Retinal pigment epithelial cell (primary cell): ENCODE results near the gene WWOX.

ENCODE experiments used
- DNase-seq: peaks from one replicate; pipeline ENCODE4 v3.0.0-alpha.2; 2010; ENCODE audit warnings: low read depth
- H3K4me3 ChIP-seq: 2 replicates; pipeline ENCODE4 v1.5.1; 2011; ENCODE audit warnings: mild to moderate bottlenecking, low read length, control low read depth, moderate library complexity
- CTCF ChIP-seq: conservative IDR thresholded peaks from 2 replicates; pipeline ENCODE4 v1.5.1; 2011; ENCODE audit warnings: low read depth, low read length, control low read depth, inconsistent platforms

Gene WWOX

GRCh38 chr16:78386557-78387324, 287.3 kb downstream of the WWOX start:
- no peak for DNase-seq
- TF ChIP-seq CTCF = no peak
- H3K4me3 ChIP-seq = no peak overlapping the region

GRCh38 chr16:78389009-78389498, 289.6 kb downstream of the WWOX start:
- H3K4me3 ChIP-seq = no peak overlapping the region
- TF ChIP-seq CTCF = no peak
- DNase-seq = no peak

GRCh38 chr16:78390092-78390491, 290.6 kb downstream of the WWOX start:
- DNase-seq = no peak
- H3K4me3 ChIP-seq = no peak overlapping the region
- TF ChIP-seq CTCF = no peak

GRCh38 chr16:78390508-78391324, 291.3 kb downstream of the WWOX start:
- no peak for TF ChIP-seq CTCF
- H3K4me3 ChIP-seq = no peak overlapping the region
- DNase-seq = no peak

- no peak overlapping the region for H3K4me3 ChIP-seq
- TF ChIP-seq CTCF = no peak
- DNase-seq = no peak
Observed at GRCh38 chr16:78392585-78393195, 293.2 kb downstream of the WWOX start.

- no peak for DNase-seq
- TF ChIP-seq CTCF = no peak
Observed at GRCh38 chr16:78395035-78395434, 295.6 kb downstream of the WWOX start.

More at GRCh38 chr16:78395035-78395434, 295.6 kb downstream of the WWOX start:
- no peak overlapping the region for H3K4me3 ChIP-seq
